ENCODE data around the gene CLASRP.

Gene CLASRP

GRCh38 chr19:45032421-45032820, 6.4 kb upstream of the CLASRP start:
- TF ChIP-seq, protein P1, sequence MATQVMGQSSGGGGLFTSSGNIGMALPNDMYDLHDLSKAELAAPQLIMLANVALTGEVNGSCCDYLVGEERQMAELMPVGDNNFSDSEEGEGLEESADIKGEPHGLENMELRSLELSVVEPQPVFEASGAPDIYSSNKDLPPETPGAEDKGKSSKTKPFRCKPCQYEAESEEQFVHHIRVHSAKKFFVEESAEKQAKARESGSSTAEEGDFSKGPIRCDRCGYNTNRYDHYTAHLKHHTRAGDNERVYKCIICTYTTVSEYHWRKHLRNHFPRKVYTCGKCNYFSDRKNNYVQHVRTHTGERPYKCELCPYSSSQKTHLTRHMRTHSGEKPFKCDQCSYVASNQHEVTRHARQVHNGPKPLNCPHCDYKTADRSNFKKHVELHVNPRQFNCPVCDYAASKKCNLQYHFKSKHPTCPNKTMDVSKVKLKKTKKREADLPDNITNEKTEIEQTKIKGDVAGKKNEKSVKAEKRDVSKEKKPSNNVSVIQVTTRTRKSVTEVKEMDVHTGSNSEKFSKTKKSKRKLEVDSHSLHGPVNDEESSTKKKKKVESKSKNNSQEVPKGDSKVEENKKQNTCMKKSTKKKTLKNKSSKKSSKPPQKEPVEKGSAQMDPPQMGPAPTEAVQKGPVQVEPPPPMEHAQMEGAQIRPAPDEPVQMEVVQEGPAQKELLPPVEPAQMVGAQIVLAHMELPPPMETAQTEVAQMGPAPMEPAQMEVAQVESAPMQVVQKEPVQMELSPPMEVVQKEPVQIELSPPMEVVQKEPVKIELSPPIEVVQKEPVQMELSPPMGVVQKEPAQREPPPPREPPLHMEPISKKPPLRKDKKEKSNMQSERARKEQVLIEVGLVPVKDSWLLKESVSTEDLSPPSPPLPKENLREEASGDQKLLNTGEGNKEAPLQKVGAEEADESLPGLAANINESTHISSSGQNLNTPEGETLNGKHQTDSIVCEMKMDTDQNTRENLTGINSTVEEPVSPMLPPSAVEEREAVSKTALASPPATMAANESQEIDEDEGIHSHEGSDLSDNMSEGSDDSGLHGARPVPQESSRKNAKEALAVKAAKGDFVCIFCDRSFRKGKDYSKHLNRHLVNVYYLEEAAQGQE (IDR thresholded peaks at IDR 0.05; ENCODE audit: insufficient read depth in 1 of 2, low read depth in 2 of 2, low read length in 2 of 2): no peak
- TF ChIP-seq FOXP2 (optimal IDR thresholded peaks at IDR 0.05; ENCODE audit: borderline replicate concordance, extremely low read depth, extremely low read length, insufficient read depth): no peak
- TF ChIP-seq SIN3A (IDR thresholded peaks at IDR 0.05; ENCODE audit: borderline replicate concordance, insufficient read depth, low read length): no peak
- no peak for TF ChIP-seq POLR2AphosphoS5 (IDR thresholded peaks at IDR 0.05; ENCODE audit: low read depth, low read length)
- TF ChIP-seq TAF1 (IDR thresholded peaks at IDR 0.05; ENCODE audit: borderline replicate concordance, insufficient read depth, low read length): no peak

GRCh38 chr19:45035755-45036154, 3.1 kb upstream of the CLASRP start:
- TF ChIP-seq, protein P1 (IDR thresholded peaks at IDR 0.05; ENCODE audit: insufficient read depth in 1 of 2, low read depth in 2 of 2, low read length in 2 of 2): no peak
- no peak for TF ChIP-seq TAF1 (IDR thresholded peaks at IDR 0.05; ENCODE audit: borderline replicate concordance, insufficient read depth, low read length)
- TF ChIP-seq POLR2AphosphoS5 (IDR thresholded peaks at IDR 0.05; ENCODE audit: low read depth, low read length): no peak
- TF ChIP-seq SIN3A (IDR thresholded peaks at IDR 0.05; ENCODE audit: borderline replicate concordance, insufficient read depth, low read length): no peak
- no peak for TF ChIP-seq FOXP2 (optimal IDR thresholded peaks at IDR 0.05; ENCODE audit: borderline replicate concordance, extremely low read depth, extremely low read length, insufficient read depth)

- TF ChIP-seq FOXP2 (optimal IDR thresholded peaks at IDR 0.05; ENCODE audit: borderline replicate concordance, extremely low read depth, extremely low read length, insufficient read depth) (no peak), SIN3A (IDR thresholded peaks at IDR 0.05; ENCODE audit: borderline replicate concordance, insufficient read depth, low read length) (no peak), POLR2AphosphoS5 (IDR thresholded peaks at IDR 0.05; ENCODE audit: low read depth, low read length) (no peak), TAF1 (IDR thresholded peaks at IDR 0.05; ENCODE audit: borderline replicate concordance, insufficient read depth, low read length) (no peak)
- TF ChIP-seq, protein P1 (IDR thresholded peaks at IDR 0.05; ENCODE audit: insufficient read depth in 1 of 2, low read depth in 2 of 2, low read length in 2 of 2): no peak
Measured at GRCh38 chr19:45037393-45038169, 1.3 kb upstream of the CLASRP start.

GRCh38 chr19:45040059-45040771, 1.4 kb downstream of the CLASRP start:
- no peak for TF ChIP-seq SIN3A (IDR thresholded peaks at IDR 0.05; ENCODE audit: borderline replicate concordance, insufficient read depth, low read length)
- TF ChIP-seq FOXP2 (optimal IDR thresholded peaks at IDR 0.05; ENCODE audit: borderline replicate concordance, extremely low read depth, extremely low read length, insufficient read depth): no peak
- TF ChIP-seq, protein P1 (IDR thresholded peaks at IDR 0.05; ENCODE audit: insufficient read depth in 1 of 2, low read depth in 2 of 2, low read length in 2 of 2): no peak
- TF ChIP-seq TAF1 (IDR thresholded peaks at IDR 0.05; ENCODE audit: borderline replicate concordance, insufficient read depth, low read length): no peak
